ENCODE results near the gene NUDT3. TPM values are rescaled to one million over a fixed set of nuclear protein-coding genes. Genes with fewer than 3 reads are reported as not detected.

Gene NUDT3
- total RNA-seq, 1 experiment from 2014 or later: 25.2 TPM

- TF ChIP-seq MAX (IDR thresholded peaks at IDR 0.05): no peak
- TF ChIP-seq ZNF274 (IDR thresholded peaks at IDR 0.05; ENCODE audit: low read depth, low read length): no peak
- no peak for TF ChIP-seq SRF (IDR thresholded peaks at IDR 0.05; ENCODE audit: low read depth)
- no peak for TF ChIP-seq ZFX (IDR thresholded peaks at IDR 0.05)
- TF ChIP-seq YY1 (IDR thresholded peaks at IDR 0.05; ENCODE audit: extremely low read depth, insufficient replicate concordance, low read depth, low read length): peak; percentile 2
These were observed 155.8 kb downstream of the NUDT3 start, which contains the start of gene HMGA1 (continued) for GRCh38 chr6:34236443-34237315.

- H3K79me2 ChIP-seq (ENCODE audit: insufficient read depth, low read length): peaks cover 42% of the 10 kb centered on the region
- H3K27me3 ChIP-seq (ENCODE audit: insufficient read depth, low read length): no peaks in the 10 kb centered on the region
- ATAC-seq: peak; percentile 22
- H3K27ac ChIP-seq (ENCODE audit: low read depth, low read length): peak overlapping the region; percentile 95
- H3K9ac ChIP-seq (ENCODE audit: low read length): peak overlapping the region; percentile 87
- no peak for DNase-seq (ENCODE audit: low read depth, low spot score)
- TSS peak; percentile 99 for BruUV-seq (replicated peaks)
- H3K4me2 ChIP-seq (ENCODE audit: low read length): peak overlapping the region; percentile 90
- intact Hi-C loops (cut with micrococcal nuclease): loop anchor here (1.0 kb wide), 1 partner anchor 8 kb away; no protein-coding TSS in a partner anchor
- POLR2A ChIA-PET: interaction anchor here (0.9 to 1.9 kb wide), 18 partner anchors 9 to 1264 kb away, joined by 3 to 46 read pairs (median 8); partner anchors contain the start of gene SMIM29
- CTCF ChIA-PET: interaction anchor here (1.0 to 1.7 kb wide), 4 partner anchors 14 to 1283 kb away, joined by 3 to 5 read pairs (median 3); partner anchors contain the start of gene HLA-DMA
- RAD21 ChIA-PET (ENCODE audit: low non-redundant PET in 1 of 2, low total read pairs in 2 of 2, uncharacterized antibody in 2 of 2, unreplicated experiment in 2 of 2): no interaction called here
- TF ChIP-seq ATF3 (IDR thresholded peaks at IDR 0.05) (no peak), SIN3A (IDR thresholded peaks at IDR 0.05; ENCODE audit: low read depth) (no peak)
- no peaks in the 10 kb centered on the region for H3K9me3 ChIP-seq (ENCODE audit: control insufficient read depth in 1 of 2, insufficient read depth in 1 of 2, low read depth in 1 of 2, low read length in 2 of 2)
- no peak overlapping the region for H2AFZ ChIP-seq (ENCODE audit: low read depth, low read length, poor library complexity, severe bottlenecking)
- H3K36me3 ChIP-seq (ENCODE audit: control insufficient read depth in 1 of 2, insufficient read depth in 2 of 2, low read length in 2 of 2): peaks cover 4 to 33% of the 10 kb centered on the region in 2 experiments; a peak in 2 of 4 replicates
- H3K9me2 ChIP-seq (ENCODE audit: insufficient read depth): no peaks in the 10 kb centered on the region
- H3K4me1 ChIP-seq (ENCODE audit: control insufficient read depth in 1 of 2, insufficient read depth in 2 of 2, low read length in 2 of 2): peaks cover 31 to 81% of the 10 kb centered on the region in 2 experiments
- peaks cover 6% of the 10 kb centered on the region; the same call in 1 of the 2 replicates for H4K20me1 ChIP-seq (ENCODE audit: insufficient read depth)
- peak overlapping the region; percentile 66 to 69 for H3K4me3 ChIP-seq (replicated peaks in 1 of 2; ENCODE audit: low read depth in 1 of 2, low read length in 2 of 2)
These were observed 156.4 kb downstream of the NUDT3 start for GRCh38 chr6:34236131-34236442.

Data from HCT116 (cell line).